T-helper 9 cell (primary cell): ENCODE results near the gene ARHGEF3.

ENCODE experiments used
- DNase-seq: peaks from one replicate; pipeline ENCODE4 v3.0.0-alpha.2; 2020

The ARHGEF3 gene

DNA sequence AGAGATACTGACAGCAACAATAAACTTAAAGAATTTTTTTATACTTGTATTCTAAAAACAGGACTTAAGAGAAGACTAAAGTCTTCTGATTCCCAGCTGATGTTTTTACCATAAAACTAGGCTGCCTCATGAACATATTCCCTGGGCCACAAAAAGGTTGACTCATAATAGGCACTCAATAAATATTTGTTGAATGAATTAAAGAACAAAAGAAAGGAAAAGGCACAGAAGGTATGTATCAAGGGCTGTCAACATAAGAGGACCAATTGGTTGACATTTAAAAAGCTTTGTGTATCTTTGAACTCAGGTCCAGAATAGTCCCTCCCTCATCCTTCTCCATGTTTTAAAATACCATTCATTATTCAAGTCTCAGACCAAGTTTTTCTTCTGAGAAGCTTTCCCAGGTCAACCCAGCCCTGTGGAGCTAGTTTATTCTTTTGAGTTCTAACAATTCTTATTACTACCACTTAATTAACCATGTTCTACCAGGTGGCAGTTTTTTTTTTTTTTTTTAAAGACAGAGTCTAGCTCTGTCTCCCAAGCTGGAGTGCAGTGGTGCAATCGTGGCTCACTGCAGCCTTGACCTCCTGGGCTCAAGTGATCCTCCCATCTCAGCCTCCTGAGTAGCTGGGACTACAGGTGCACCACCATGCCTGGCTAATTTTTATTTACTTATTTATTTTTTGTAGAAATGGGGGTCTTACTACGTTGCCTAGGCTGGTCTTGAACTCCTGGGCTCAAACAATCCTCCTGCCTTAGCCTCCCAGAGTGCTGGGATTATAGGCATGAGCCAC is 17.5 kb upstream of the ARHGEF3 start:
- DNase-seq, result no peak

DNA sequence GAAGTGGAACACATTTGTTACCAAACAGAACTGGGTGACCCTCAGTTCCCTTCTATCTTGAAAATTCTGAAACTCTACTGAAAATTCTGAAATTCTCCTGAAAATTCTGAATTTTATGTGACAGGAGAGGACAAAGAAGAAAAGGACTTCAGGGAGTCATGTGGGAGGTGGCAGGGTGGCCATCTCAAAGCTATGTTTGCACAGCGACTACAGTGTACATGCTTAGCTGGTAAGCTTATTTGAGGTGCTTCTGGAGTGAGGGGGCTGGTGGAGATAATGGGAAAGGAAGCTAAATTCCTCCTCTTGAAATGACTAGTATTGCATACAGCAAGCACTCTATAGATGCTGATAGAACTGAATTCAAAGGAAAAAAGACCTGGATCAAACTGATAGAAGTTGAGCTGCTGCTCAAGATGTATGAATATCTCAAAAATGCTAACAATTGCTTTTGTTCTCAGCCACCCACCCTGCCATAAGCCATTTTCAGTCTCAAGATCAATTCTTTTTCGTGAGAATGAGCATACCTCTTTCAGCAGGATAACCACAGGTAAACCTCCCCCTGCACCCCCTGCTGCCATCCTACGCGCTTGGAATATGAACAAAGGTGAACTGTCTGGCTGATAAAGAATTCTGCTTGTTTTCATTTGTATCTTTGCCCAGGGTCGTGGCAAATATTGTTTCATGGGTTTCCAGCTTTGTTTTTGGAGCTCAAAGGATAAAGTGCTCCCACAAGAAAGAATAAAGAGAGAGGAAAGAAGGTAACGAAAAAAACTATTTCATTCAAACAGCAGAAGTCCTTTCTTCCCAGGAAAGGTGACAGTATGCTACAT is 16.6 kb upstream of the ARHGEF3 start:
- no peak for DNase-seq

DNA sequence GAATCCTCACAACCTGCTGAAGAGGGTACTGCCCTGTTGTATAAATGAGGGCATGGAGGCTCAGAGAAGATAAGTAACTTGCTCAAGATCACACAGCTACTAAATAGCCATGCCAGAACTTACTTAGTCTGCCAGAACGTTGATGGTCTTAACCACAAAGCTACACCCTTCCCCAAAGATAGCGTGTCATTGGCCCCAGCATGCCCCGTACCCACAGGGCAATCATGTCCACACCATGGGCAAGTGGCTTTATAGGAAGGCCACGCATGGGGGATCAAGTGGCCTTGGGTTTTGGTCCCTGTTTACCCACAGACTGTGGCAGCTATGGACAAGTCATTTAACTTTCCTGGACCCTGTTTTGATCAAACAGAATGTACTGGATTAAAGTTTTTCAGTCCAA is 15.9 kb upstream of the ARHGEF3 start:
- no peak for DNase-seq

DNA sequence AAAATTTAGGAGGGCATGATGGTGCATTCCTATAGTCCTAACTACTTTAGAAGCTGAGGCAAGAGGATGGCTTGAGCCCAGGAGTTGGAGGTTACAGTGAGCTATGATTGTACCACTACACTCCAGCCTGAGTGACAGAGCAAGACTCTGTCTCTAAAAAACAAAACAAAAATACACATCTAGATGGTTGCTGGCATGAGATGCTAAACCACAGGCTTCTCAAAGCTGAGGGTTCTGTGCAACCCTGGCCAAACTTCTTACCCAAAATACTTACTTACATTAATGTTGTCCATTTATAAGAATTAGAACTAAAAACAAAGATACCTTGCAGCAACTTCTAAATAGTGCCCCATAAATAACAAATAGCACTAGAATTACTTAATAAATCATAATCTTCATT is 14.3 kb upstream of the ARHGEF3 start:
- no peak for DNase-seq

DNA sequence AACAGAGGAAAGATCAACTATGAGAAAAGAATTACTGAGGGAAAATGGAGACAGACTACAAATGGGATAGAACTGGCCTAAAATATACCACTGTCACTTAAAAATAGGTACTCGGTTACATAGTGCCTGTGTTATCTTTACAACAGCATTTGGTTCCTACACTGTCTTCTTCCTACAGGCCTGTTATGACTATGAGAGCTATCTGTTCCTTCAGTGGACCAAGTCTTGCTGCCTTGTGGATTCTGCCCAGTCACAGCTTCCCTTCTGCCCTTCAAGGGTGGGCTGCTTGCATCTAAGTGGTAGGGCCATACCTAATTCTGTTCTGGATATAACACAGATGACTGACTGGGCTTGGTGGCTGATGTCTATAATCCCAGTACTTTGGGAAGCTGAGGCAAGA is 13.8 kb upstream of the ARHGEF3 start:
- DNase-seq, result no peak

DNA sequence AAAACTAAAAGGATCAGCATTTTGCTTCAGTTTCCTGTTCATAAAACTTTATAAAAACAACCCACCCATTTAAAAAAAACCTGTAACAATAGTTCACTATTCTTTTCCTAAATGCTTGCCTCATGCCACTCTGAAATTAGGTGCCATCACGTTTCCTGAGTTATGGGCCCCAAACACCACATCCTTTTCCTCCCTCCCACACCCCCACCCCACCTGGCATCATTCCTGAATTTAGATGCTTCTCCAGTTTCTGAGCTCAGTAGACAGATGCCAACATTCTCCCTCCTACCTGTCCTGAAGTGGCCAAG is 11.9 kb upstream of the ARHGEF3 start:
- DNase-seq, result no peak

DNA sequence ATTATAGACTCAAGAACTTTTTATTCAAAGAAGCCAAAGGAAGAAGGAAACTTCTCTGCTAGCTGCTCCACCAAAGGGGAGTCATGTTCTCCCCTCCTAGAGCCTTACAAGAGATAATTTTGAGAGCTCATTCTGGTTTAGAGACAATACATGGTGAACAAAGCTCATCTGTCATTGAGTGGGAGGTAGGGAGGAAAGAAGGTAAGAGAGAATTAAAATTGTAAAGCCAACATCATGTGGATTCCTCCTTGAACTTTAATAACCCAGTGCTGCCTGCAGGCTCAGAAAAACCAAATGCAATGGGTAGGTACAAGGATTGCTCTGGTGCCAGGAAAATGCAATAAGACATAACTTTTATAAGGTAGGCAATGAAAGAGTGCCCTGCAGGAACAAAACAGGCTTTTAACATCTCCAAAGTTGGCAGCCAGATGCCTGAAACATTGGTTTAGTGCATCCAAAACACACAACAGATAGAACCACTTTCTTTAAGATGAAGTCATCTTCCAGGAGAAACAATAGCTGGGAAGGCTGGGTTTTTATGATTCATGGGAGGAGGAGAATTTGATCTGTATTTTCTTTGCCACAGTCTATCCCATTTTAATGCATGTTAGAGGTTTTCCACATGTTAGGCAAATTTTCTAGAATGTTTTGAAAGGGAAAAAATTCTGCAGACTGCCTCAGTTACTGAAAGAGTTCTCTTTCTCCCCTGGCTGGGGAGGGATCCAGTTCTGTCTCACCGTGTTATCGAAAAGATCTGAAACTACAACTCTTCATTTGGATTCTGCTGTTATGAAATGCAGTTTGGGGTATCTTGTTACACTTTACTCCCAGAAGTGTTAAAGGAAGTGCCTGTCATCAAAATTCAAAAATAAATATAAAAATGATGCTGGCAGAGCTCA is 11.3 kb upstream of the ARHGEF3 start:
- DNase-seq, result no peak

DNA sequence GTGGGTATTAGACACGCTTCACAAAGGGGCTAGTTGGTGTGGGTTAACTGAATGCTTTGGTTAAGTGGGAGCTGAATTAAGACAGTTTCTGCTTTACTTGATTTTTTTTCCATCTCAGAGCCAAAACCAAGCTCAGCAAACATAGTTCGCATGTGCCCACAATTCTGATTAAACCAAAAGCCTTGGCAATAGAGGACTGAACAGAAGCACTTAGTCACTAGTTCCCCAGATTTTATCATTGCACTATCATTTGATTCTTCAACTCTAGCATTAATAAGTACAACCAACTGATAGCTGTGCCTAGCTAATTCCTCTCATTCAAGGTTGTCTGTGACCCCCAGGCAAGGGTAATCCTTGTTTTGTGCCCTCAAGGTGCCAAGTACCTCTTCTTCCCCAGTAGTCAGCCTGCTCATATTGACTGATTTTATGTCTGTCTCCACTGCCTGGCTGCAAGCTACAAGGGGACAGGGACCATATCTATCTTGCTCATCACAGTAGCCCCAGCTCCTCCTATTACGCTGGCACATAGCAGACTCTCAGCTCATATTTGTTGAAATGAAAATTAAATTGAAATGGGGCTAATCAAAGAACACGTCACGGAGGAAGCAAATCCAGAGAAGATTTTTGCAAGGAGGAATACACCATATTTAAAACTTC is 9.9 kb upstream of the ARHGEF3 start:
- DNase-seq, result no peak

DNA sequence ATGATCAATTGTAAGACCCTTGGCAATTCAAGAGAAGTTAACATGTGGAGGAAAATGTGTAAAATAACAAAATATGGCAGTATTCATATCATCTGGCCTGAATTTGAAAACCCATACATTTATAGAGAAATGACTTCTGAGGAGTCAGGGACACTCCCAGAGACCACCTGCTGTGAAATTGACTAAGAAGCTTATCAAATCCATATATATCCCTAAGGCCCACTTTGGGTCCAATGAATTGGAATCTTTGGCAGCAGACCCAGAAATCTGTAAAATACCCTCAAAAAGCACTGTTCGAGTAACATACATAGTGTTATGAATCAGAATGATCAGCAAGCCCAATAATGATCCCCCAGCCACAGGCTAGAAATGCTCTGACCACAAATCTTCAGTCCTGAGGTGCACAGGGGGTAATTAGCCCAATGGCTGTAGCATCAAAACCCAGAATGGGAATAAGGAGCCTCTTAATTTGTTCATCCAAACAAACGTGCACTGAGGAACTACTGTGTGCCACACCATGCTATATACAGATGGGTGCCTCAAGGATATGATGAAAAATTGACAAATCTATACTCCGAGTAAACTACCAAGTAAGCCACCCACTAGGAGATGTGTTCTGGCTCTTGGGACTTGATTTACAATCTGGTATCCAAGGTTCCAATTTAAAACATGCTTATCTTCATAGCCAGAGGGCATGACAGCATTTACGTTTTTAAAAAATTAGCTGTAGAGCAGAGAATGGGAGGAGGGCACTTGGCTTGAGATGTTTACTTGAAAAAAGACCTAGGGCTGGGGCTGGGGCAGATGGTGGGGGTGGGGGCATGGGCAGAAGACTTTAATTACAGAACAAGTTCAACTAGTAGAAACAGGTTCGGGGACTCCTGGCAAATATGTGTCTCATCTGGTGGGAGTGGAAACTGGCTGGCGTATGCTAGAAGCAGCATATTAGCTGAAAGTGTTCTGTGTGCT is 9.1 kb upstream of the ARHGEF3 start:
- no peak for DNase-seq

DNA sequence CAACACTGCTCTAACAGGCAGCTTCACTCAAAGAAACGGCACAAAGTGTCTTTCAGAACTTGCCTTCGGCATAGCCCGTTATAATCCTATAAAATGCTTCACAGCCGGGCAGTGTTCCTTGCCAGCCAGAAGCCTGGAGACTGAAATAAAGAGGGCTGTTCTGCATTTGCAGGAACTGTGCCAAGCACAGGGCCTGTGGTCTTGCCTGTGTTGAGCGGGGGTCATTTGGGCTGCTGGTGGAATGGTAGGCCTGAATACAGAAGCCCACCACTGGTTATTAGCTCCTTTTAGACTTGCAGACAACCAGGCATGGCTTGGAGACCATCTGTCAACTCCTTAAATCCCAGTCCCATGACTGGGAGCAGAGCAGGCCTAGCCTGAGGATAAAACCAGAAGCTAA is 4.7 kb upstream of the ARHGEF3 start:
- no peak for DNase-seq

DNA sequence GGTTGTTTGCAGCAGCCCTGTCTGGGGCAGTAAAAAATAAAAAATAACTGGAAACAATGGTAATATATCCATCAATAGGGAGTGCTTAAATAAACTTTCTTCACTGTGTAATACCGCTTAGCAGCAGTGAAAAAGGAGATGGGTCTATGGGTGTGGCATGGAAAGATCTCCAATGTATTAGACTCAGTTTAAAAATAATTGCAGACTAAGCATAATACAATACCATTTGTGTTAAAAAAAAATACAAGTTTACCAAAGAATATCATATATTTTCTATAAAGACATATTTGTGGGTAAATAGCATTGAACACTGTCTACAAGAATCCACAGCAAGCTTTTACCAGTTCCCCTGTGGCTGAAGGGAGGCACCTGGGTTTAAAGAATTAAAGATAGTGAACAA is 1.0 kb upstream of the ARHGEF3 start:
- DNase-seq, result no peak

DNA sequence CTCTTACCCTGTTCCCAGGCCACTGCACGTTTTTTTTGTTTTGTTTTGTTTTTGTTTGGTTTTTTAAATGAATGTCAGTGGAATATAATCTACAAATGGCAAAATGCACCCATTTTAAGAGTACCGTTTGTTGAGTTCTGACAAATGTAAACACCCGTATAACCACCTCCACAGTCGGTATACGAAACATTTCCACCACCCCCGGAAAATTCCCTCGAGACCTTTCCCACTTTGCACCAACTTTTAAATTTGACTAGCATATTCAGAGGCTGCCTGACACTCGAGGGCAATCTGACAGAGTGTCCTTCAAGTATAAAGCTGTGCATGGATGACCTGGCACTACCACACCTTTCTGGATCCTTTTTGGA is 613 bp upstream of the ARHGEF3 start:
- DNase-seq, result no peak

DNA sequence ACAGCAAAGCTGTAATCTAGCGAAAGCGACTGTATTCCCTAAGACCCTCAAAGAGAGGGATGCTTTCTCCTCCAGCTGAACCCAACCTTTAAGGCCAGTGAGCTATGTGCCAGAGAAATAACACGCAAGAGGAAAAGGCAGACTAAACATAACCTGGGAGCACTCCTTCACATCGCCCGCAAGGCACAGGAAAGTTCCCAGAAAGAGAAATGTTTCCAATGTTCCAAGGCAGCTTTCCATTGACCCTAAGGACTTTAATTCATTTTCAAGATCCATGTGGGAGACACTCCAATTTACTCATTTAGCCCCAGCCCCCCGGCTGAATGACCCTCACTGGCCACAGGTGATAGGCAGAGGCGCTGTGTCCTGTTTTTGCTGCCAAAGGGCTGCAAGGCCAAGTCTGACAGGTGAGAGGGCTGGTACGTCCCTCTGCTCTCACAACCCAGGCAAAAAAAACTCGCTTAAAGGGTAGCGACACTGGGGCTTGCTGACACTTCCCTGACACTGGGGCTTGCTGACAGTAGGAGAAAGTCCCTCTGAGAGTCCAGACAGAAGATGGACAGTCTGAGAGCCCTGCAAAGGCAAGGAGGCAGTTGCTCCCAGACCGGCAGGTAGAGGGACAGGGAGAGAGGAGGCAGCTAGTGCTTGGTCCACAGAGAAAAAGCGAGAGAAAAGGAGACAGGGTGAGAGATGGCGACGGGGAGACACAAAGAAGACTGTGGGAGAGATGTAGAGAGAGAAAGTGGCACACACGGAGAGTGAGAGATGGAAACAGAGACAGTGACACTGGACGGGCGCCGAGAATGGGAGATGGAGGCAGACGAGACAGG is 702 bp downstream of the ARHGEF3 start:
- DNase-seq, result peak; percentile 10

DNA sequence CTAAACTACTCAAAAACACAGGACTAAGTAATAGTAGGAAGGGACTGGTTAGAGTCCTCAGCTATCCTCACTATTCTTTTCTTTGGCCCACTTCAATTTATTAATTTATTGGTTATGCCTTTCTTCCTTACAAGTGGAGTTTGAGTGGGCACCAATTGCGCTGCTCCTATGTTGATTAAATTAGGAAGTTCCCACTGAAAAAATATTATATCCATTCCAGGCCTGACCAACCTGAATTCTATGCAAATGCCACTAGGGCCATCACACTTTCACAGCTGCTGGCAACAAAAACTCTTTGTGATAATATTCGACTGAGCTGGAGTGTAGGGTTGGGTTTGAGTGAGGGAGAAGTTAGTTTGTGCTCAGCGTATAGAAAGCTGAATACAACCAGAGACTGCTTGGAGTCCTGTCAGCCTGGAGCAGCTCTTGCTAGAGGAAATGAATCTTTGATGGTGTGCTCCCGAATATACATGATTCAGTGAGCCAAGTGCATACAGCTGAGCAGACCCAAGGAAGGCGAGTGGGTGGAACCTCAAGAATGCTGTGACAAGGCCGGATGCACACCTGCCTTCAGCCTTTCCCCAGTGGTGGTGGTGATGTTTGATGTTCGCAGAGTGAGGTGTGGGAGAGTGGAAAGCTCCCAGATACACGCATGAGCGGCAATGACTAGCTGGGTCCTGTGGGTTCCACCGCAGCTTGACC is 1.5 kb downstream of the ARHGEF3 start:
- peak; percentile 56 for DNase-seq

DNA sequence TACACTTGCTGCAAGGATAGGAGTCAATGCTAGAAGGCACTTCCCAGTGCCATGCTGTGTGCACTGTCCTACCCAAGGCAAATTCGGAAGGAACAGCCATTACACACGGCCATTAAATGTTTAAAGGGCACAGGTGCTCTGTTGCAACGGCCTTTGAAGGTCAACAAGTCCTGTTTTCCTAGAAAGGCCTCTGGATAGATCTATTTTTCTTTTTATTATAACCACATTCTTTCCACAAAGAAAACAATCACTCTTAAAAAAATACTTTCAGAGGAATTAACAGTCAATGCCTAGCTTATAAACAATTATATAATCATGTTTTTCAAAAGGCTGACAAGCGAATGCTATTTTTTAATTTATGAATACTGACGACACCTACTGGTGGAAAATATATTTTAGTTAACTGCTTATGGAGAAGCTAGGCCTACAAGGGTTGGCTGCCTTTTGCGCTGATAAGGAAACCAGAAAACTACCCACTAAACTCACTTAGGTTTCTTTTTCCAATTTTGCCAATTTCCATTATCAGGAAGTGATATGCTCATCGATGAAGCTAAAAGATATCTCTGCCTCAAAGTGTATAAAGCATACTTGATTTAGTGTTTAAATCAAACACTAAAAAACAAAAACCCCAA is 2.4 kb downstream of the ARHGEF3 start:
- no peak for DNase-seq

DNA sequence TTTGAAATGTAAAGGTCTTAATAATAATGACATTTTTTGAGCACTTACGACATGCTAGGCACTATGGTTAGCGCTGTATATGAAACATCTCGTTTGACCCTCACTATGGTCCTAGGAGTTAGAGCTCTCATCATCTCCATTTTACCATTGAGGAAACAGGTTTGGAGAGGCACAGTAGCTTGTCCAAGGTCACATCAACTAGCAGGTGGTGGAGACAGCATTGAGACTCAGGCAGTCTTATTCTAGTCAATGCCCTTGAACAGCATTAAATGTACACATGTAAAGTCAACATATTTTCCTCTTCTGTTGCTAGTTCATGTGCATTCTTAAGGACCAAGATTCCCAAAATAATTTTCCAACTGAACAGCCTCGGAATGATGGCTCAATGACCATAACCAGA is 4.8 kb downstream of the ARHGEF3 start:
- DNase-seq, result no peak

DNA sequence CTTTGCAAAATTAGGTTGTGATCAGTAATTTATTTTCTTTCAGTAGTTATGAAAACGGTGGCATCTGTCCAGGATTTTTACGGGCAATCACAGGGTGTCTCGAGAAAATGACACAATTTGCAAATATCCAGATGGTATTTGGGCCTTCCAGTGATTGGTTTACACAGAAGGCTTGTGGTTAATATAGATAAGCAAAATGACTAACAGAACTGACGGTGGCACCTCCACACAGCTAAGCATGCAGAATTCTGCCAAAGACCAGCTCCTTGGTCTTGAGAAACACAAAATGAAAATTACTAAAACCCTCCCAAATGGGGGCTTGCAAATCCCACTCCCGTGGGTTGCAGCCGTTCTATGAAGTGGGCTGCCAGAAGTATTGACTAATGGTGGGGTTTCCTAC is 5.5 kb downstream of the ARHGEF3 start:
- DNase-seq, result no peak

DNA sequence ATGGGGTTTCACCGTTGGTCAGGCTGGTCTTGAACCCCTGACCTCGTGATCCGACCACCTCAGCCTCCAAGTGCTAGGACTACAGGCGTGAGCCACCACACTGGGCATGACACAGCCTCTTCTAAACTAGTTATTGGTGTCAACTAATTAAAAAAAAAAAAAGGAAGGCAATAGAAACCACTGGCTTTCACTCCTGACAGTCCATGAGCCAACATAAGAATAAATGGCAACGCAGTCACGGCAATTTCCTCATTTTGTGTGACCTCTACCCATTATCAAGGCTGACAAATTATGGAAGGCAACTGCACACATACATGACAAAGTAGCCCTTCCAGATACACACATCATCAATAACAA is 5.9 kb downstream of the ARHGEF3 start:
- DNase-seq, result no peak

DNA sequence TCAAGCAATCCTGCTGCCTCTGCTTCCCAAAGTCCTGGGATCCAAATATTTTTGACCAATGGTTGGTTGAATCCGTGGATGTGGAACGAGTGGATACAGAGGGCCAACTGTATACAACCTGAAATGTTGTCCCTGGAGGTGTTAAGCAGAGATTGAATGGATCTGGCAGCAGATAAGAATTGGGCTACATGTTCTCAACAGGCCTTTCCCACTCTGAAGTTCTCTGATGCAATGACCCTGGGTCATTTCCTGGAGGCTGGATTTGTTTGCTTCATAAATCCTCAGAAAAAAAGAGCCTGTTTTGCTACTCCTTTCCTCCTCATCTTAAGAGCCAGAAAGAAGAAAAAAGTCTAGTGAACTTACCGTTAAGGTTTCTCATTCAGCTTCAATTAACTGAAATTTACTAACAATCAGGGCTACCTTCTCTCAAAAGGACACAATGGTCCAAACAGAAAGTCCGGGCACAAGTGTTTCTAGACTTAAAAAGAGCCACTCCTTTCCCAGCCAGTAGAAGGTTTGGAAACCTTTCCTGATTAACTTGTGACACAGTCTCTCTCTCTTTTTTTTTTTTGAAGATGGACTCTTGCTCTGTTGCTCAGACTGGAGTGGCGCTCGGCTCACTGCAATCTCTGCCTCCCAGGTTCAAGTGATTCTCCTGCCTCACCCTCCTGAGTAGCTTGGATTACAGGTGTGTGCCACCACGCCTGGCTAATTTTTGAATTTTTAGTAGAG is 6.5 kb downstream of the ARHGEF3 start:
- DNase-seq, result no peak
